AG20443 (cell line): ENCODE measurements around the gene LRP1B.

Source experiments
- DNase-seq: peaks from one replicate; pipeline ENCODE4 v3.0.0; 2012; ENCODE audit warnings: low spot score, mixed read lengths

Gene LRP1B

GRCh38 chr2:140808211-140808610 lies 1322.6 kb downstream of the LRP1B start:
- no peak for DNase-seq

DNA sequence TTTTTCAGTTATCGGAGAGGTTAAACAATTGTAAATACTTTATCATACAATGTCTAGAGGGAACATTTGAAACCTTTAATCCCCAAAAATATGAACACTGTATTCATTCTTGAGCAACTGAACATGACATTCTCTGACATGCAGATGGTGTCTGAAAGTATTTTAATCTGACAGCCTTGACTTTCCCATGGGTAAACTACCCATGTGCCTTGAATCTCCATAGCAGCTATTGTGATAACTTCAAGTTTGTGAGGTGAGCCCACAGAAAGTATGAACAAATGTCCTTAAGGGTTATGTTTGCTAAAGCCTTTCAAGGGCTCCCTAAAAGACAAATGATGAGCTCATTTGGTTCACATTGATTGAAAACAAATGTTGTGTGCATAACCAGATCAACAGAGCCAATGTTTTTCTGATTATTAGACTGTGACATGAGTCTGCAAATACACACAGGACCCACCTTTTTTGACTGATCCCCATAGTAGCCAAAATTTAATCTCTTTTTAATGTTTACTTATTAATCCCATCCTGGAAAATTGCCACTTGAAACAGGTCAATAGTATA lies 1326.0 kb downstream of the LRP1B start:
- DNase-seq, result no peak

- no peak for DNase-seq
Observed at GRCh38 chr2:140801311-140801710, 1329.5 kb downstream of the LRP1B start.

DNA sequence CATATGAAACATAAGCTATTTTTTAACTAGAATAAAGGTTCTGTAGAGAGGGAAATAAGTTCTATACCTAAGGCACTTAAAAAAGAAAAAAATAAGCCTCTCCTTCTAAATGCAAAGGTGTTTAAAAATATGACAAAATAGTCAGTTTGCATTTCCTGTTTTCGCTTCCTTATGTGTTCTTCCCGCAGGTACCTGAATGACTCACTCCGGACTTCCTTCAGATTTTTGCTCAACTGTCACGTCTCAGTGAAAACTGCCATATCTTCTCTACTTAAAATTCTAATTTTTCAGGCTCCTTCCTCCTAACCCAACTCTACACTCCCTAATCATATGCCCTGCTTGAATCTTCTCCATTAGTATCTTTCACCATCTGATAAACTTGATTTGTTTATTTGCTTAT lies 1333.1 kb downstream of the LRP1B start:
- no peak for DNase-seq

GRCh38 chr2:140791802-140792201 lies 1339.0 kb downstream of the LRP1B start:
- DNase-seq, result no peak

DNA sequence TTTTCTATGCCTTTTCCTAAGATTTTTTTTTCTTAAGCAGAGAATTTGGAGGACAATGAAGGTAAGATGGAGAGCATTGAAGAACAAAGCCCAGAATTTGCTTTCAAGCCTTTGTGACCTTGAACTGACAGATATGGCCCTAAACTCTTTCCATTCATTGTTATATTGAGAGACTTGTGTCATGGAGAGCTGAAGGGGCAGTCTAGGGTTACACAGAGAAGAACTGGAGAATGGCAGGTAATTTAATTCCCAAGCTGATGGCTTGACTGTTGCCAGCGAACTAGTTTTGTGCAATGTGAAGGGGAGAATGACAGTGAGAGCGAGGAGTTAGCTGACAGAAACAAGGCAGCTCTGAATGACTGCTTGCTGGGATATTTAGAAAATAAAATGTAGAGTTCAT lies 1344.2 kb downstream of the LRP1B start:
- no peak for DNase-seq

- no peak for DNase-seq
Observed at GRCh38 chr2:140775411-140775810, 1355.4 kb downstream of the LRP1B start.

DNA sequence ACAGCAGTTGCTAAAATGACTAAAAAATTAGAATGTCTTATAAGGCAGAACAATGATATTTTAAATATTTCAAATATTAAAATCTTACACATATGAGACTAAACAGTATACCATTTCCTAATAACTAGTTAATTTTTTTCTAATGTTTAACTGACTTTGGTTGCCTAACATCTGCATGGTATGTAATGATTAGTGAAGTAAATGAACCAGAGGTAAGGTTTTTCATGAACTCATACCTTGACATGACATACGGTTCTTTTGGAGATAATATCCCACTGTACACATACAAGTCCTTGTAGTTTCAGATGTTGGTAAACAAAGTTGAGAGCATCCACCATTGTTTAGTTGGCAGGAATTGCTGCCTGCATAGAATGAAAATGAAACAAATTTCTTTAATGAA lies 1360.2 kb downstream of the LRP1B start:
- no peak for DNase-seq

DNA sequence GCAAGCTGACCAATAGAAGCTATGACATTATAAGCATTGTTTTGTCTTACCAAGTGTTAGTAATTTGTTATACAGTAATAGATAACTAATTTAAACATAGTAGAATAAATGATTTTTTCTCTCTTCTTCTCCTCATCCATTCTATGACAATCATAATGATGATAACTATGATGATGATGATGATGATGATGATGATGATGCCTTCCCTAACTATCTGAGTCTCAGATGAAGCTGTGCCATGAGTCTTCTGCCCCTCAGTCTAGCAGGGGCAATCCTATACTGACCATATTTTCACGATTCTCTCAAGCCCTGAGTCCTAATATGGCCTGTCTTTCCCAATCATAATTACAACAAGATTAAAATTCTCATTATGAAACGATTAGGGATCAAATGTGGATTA lies 1369.0 kb downstream of the LRP1B start:
- DNase-seq, result no peak

DNA sequence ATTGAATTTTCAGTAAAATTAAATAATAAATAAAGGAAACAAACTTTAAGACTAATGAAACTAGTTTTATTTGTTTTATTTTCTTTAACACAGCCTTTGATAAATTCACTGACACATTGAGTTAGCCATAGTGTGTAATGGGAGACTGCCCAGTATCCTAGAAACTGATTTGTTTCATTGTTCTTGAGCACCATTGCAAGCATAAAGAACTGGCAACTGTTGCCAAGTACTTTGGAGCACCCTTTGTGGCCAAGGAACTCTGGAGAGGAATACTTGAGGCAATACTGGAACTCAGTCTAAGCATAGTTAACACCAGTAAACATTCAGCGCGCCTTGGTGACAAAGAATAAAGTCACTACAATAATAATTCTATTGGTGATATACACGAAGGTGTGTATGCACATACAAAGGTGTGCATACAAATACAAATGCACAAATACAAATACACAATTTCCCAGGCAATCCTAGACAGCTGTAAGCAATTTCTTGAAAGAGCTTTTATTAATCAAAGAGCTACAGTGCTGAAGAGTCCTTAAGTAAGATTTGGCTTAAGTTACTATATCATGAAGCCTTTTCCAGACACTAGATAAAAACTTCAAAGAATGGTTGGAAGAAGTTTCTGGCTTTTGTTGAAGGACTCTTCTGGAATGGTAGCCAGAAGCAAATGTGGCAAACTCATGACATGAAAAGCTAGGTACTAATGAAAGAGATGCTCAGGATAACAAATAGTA lies 1371.2 kb downstream of the LRP1B start:
- no peak for DNase-seq

- no peak for DNase-seq
Observed at GRCh38 chr2:140747665-140748064, 1383.2 kb downstream of the LRP1B start.

GRCh38 chr2:140747090-140747489 lies 1383.7 kb downstream of the LRP1B start:
- DNase-seq, result no peak

GRCh38 chr2:140744379-140744778 lies 1386.4 kb downstream of the LRP1B start:
- no peak for DNase-seq

GRCh38 chr2:140737006-140737405 lies 1393.8 kb downstream of the LRP1B start:
- DNase-seq, result no peak

DNA sequence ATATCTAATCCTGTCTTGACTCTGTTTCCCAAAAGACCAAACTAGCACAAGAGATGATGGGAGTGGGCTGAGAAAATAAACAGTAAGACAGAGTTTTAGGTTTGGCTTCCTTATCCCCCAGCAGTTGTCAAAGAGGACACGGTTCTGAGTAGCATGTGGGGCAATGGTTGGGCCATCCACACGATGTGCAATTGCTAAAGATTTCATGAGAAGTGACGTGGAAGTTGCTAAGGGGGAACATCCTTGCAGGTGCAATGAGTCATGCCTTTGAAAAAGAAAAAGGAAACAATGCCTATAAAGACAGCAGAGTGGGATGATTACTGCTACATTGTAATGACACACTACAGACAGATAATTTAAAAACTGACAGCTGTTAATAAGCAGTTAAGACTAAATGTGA lies 1395.8 kb downstream of the LRP1B start:
- DNase-seq, result no peak

GRCh38 chr2:140718999-140719398 lies 1411.8 kb downstream of the LRP1B start:
- no peak for DNase-seq

DNA sequence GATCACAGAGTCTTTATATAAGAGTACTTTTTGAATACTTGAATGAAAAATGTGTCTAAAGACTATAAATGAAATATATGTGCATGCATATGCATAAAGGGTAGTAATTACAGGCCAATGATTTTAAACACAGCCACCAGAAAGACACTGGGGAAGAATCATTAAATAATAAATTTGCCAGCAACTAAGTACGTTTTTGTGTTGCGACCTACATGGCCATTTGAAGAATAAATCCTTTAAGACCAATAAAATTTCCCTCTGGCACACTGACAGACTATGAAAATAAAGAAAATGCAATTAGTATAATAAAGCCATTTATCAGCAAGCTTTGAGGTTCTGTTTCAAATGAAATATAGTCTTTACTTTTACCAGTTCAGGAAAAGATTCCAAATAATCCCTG lies 1413.3 kb downstream of the LRP1B start:
- DNase-seq, result no peak

DNA sequence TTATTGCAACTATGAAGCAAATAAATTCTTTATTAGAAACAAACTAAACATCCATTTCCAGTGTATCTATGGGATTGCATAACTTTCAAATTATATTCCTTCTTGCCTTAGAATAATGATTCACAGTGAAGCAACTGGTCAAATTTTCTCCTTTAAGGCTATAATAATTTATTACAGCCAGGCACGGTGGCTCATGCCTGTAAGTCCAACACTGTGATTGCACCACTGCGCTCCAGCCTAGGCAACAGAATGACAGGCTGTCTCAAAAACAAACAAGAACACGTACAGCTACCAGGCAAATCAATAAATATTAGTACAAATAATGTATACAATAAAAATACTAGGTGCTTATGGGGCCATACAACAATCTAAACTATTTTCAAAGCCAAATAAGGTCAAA lies 1416.2 kb downstream of the LRP1B start:
- no peak for DNase-seq

GRCh38 chr2:140711867-140712266 lies 1418.9 kb downstream of the LRP1B start:
- DNase-seq, result no peak

DNA sequence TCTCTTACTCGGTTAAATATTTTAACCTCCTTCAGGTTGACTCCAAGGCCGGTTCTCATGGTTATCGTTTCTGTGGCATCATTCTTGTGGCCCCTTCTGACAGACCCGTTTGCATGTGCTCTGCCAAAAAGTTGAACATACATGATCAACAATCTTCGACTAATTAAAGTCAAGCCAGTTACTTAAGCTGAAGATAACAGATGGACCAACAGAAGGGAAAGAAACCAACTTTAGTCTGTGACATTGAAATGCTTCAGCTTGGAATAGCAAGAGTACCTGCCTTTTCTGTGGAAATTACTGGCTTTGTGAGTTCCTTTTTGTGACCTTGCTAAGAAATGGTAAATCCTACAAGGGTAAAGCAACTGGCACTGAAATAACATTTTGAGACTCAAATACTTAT lies 1429.1 kb downstream of the LRP1B start:
- no peak for DNase-seq

DNA sequence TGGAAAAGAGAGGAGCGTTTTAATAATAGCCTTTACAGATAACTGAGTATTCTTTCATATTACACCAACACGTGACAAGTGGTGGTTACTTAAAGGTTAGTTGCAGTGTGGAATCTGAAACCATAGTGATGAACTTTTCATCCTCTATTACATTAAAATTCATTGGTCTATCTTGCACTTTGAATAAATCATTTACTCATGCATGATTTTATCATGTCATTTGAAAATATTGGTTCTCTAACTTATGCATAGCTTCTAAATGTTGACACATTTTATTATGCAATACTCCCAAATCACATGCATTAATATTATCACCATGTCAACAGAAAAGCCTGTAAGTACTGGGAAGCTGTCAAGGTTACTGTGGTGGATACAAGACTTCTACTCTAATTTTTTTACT lies 1432.2 kb downstream of the LRP1B start:
- DNase-seq, result no peak

DNA sequence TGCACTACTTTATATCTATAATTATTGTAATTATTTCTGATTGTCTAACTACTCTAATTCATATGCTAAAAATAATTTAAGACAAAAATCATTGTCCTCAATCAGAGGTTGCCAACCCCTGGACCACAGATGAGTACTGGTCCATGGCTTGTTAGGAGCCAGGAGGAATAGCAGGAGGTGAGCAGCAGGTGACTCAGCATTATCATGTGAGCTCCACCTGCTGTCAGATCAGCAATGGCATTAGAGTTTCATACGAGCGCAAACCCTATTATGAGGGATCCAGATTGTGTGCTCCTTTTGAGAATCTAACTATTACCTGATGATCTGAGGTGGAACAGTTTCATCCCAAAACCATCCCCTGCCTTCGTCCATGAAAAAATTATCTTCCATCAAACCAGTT lies 1434.4 kb downstream of the LRP1B start:
- DNase-seq, result no peak

- DNase-seq, result no peak
Observed at GRCh38 chr2:140695155-140695554, 1435.7 kb downstream of the LRP1B start.

GRCh38 chr2:140687825-140688224 lies 1443.0 kb downstream of the LRP1B start:
- DNase-seq, result no peak
